Stomach (tissue), 9 donors: ENCODE measurements around the gene MYT1. TPM values are rescaled to one million over a fixed set of nuclear protein-coding genes. Genes with fewer than 3 reads are reported as not detected.

Source experiments
- DNase-seq, 2 donors: peaks; one replicate each; pipeline versions ENCODE4 v3.0.0 to v3.0.0-alpha.2; 2013 to 2019
- H3K27ac ChIP-seq, 5 donors: fragments of 200-600 bp in 4 of 5; sonication (generic) in 4 of 5; one replicate each; pipeline ENCODE4 v1.5.1; 2013 to 2019; ENCODE audit warnings: mild to moderate bottlenecking in 1 of 5, moderate library complexity in 1 of 5
- H3K27me3 ChIP-seq, 3 donors: fragments of 200-600 bp; sonication (generic); one replicate each; pipeline ENCODE4 v1.5.1; 2017 to 2019; ENCODE audit warnings: mixed run types in 1 of 3
- H3K36me3 ChIP-seq, 4 donors: fragments of 200-600 bp; sonication (generic); 1 replicate in 3 of 4; 2 replicates in 1 of 4; pipeline ENCODE4 v1.5.1; 2016 to 2019
- H3K4me1 ChIP-seq, 4 donors: fragments of 200-600 bp; sonication (generic); one replicate each; pipeline ENCODE4 v1.5.1; 2016 to 2019
- H3K4me3 ChIP-seq, 4 donors: fragments of 200-600 bp; sonication (generic) in 3 of 4; one replicate each; pipeline ENCODE4 v1.5.1; 2016 to 2019; ENCODE audit warnings: mild to moderate bottlenecking in 1 of 4
- H3K9me3 ChIP-seq, 4 donors: fragments of 200-600 bp; sonication (generic); one replicate each; pipeline ENCODE4 v1.5.1; 2016 to 2019
- CTCF ChIP-seq, 7 experiments: fragments of 450-650 bp in 4 of 7; fragments of 200-600 bp in 3 of 7; sonication (generic) in 3 of 7; IDR thresholded peaks; one replicate each; pipeline ENCODE4 v1.5.1; 2016 to 2019; ENCODE audit warnings: antibody characterized with exemption in 7 of 7, control low read depth in 2 of 7, mild to moderate bottlenecking in 1 of 7
- EP300 ChIP-seq: sonication (generic); formaldehyde crosslinking; IDR thresholded peaks from one replicate; pipeline ENCODE4 v1.6.1; 2017; ENCODE audit warnings: antibody characterized with exemption
- POLR2A ChIP-seq, 4 donors: fragments of 450-650 bp; IDR thresholded peaks; one replicate each; pipeline ENCODE4 v1.6.1; 2016; ENCODE audit warnings: antibody characterized with exemption in 4 of 4, control low read depth in 2 of 4, mild to moderate bottlenecking in 1 of 4, moderate library complexity in 1 of 4
- POLR2AphosphoS5 ChIP-seq, 3 donors: sonication (generic); formaldehyde crosslinking; IDR thresholded peaks; one replicate each; pipeline ENCODE4 v1.6.1; 2016; ENCODE audit warnings: antibody characterized with exemption in 3 of 3
- WGBS, 5 donors: extraction: QIAGEN DNeasy Blood & Tissue Kit in 3 of 5; methylation state at CpG; one replicate each; pipeline versions ENCODE4 v1.1.5 to v1.1.7; 2013 to 2018; 5-methylcytosine and 5-hydroxymethylcytosine counted together
- intact Hi-C: fragments of 100-400 bp; cut with DNase I; formaldehyde crosslinking; loops from one replicate; pipeline ENCODE4 v1.15.1; 2023; ENCODE audit warnings: low total_unique reads
- polyA plus RNA-seq, 3 donors: library from polyadenylated mRNA; stranded (reverse); fragments of 200-250 nt; gene quantifications; one replicate each; pipeline ENCODE4 v1.2.3, GENCODE V29; 2013
- total RNA-seq, 5 donors: library from RNA; depleted of rRNA; stranded (reverse); fragments of >200 nt; gene quantifications; one replicate each; pipeline versions ENCODE4 v1.1.0 to v1.2.3, GENCODE V29; 2014 to 2016
- donor health status: healthy with polysubstance abuse.
- donor health status: Bipolar disorder and iron deficiency.
- donor health status: healthy.

Gene MYT1
- total and polyA plus RNA-seq, 8 donors: 0.08 to 0.55 (median 0.25) TPM; not detected in 5

GRCh38 chr20:64229507-64230061 is 65.3 kb downstream of the MYT1 start:
- H3K4me1 ChIP-seq: peaks cover 0 to 6% (median 0%) of the 10 kb centered on the region in 4 donors
- H3K36me3 ChIP-seq: no peaks in the 10 kb centered on the region
- no peak overlapping the region for H3K4me3 ChIP-seq
- no peak for TF ChIP-seq EP300
- no peak for TF ChIP-seq POLR2AphosphoS5 (IDR thresholded peaks at IDR 0.05)
- no peak for TF ChIP-seq CTCF (IDR thresholded peaks at IDR 0.05)
- TF ChIP-seq POLR2A (IDR thresholded peaks at IDR 0.05): no peak
- intact Hi-C loops: no loop called here
- no peaks in the 10 kb centered on the region for H3K27me3 ChIP-seq
- H3K9me3 ChIP-seq: no peaks in the 10 kb centered on the region
- WGBS, 5 donors: 71 to 91% (median 80%) methylated on average over 6 to 8 of the region's 8 CpGs
- DNase-seq: no peak
- H3K27ac ChIP-seq: no peak overlapping the region

GRCh38 chr20:64230461-64231145 is 66.4 kb downstream of the MYT1 start:
- WGBS, 5 donors: 77 to 90% (median 85%) methylated on average over 21 to 22 of the region's 22 CpGs

GRCh38 chr20:64231621-64232550 is 67.6 kb downstream of the MYT1 start:
- no peak overlapping the region for H3K4me3 ChIP-seq
- H3K4me1 ChIP-seq: peaks cover 0 to 6% (median 0%) of the 10 kb centered on the region in 4 donors
- H3K27me3 ChIP-seq: no peaks in the 10 kb centered on the region
- TF ChIP-seq POLR2A (IDR thresholded peaks at IDR 0.05): no peak
- H3K9me3 ChIP-seq: no peaks in the 10 kb centered on the region
- no peak overlapping the region for H3K27ac ChIP-seq
- no peaks in the 10 kb centered on the region for H3K36me3 ChIP-seq
- WGBS, 5 donors: 87 to 92% (median 91%) methylated on average over 16 to 27 of the region's 27 CpGs
- DNase-seq: no peak
- intact Hi-C loops: no loop called here

More at GRCh38 chr20:64230461-64231145, 66.4 kb downstream of the MYT1 start:
- Histone ChIP-seq H3K4me3 (no peak overlapping the region), H3K36me3 (no peaks in the 10 kb centered on the region), H3K9me3 (no peaks in the 10 kb centered on the region), H3K27me3 (no peaks in the 10 kb centered on the region), H3K27ac (no peak overlapping the region), H3K4me1 (peaks cover 0 to 6% (median 0%) of the 10 kb centered on the region in 4 donors)
- DNase-seq: no peak
- TF ChIP-seq CTCF (IDR thresholded peaks at IDR 0.05) (no peak), POLR2AphosphoS5 (IDR thresholded peaks at IDR 0.05) (no peak), POLR2A (IDR thresholded peaks at IDR 0.05) (no peak), EP300 (no peak)
- intact Hi-C loops: no loop called here

- WGBS, 5 donors: 61 to 66% (median 63%) methylated on average over 3 of the region's 3 CpGs
- no peaks in the 10 kb centered on the region for H3K9me3 ChIP-seq
- H3K4me3 ChIP-seq: no peak overlapping the region
- no peak overlapping the region for H3K27ac ChIP-seq
- DNase-seq: no peak
- no peaks in the 10 kb centered on the region for H3K36me3 ChIP-seq
- intact Hi-C loops: no loop called here
- no peak for TF ChIP-seq EP300
- H3K4me1 ChIP-seq: peaks cover 0 to 6% (median 0%) of the 10 kb centered on the region in 4 donors
- H3K27me3 ChIP-seq: no peaks in the 10 kb centered on the region
These were observed 68.5 kb downstream of the MYT1 start for GRCh38 chr20:64232794-64233193.

GRCh38 chr20:64233725-64234124 is 69.5 kb downstream of the MYT1 start:
- intact Hi-C loops: no loop called here
- H3K27ac ChIP-seq: peak overlapping the region in 1 of 5 donors; percentile 32
- H3K4me1 ChIP-seq: peaks cover 0 to 6% (median 0%) of the 10 kb centered on the region in 4 donors
- no peak overlapping the region for H3K4me3 ChIP-seq
- 32 to 58% (median 37%) methylated on average over 5 of the region's 5 CpGs for WGBS, 5 donors
- TF ChIP-seq POLR2A (IDR thresholded peaks at IDR 0.05): no peak
- TF ChIP-seq POLR2AphosphoS5 (IDR thresholded peaks at IDR 0.05): no peak
- no peak for TF ChIP-seq EP300
- TF ChIP-seq CTCF (IDR thresholded peaks at IDR 0.05): no peak
- H3K27me3 ChIP-seq: no peaks in the 10 kb centered on the region
- DNase-seq: peak in 1 of 2 donors; percentile 91
- no peaks in the 10 kb centered on the region for H3K9me3 ChIP-seq
- no peaks in the 10 kb centered on the region for H3K36me3 ChIP-seq
